ENCODE measurements around the gene NUP133. TPM values are rescaled to one million over a fixed set of nuclear protein-coding genes. Genes with fewer than 3 reads are reported as not detected.
A peak's percentile ranks its signal among the peaks of the same experiment; 100 is the strongest.

Gene NUP133
- total RNA-seq, 1 donor from 2014 or later = 56.2 TPM

GRCh38 chr1:229552732-229553131 lies 44.6 kb upstream of the NUP133 start:
- POLR2A ChIA-PET = interaction anchor here (0.6 kb wide), 1 partner anchor 41 kb away, joined by 4 read pairs; no protein-coding TSS in a partner anchor
- H3K27ac Mint-ChIP-seq = peak overlapping the region; percentile 20
- no peaks in the 10 kb centered on the region for H3K27me3 Mint-ChIP-seq
- ATAC-seq (ENCODE audit: low read depth) (no peak), DNase-seq (no peak)
- no peak overlapping the region for H3K4me3 Mint-ChIP-seq
- peaks cover 24% of the 10 kb centered on the region for H3K36me3 Mint-ChIP-seq (ENCODE audit: low read depth)
- no peak for TF ChIP-seq CTCF (IDR thresholded peaks at IDR 0.05)
- intact Hi-C loops (cut with micrococcal nuclease) = no loop called here
- H3K4me1 Mint-ChIP-seq = peaks cover 24% of the 10 kb centered on the region
- CTCF ChIA-PET = no interaction called here
- H3K9me3 Mint-ChIP-seq = no peaks in the 10 kb centered on the region

DNA sequence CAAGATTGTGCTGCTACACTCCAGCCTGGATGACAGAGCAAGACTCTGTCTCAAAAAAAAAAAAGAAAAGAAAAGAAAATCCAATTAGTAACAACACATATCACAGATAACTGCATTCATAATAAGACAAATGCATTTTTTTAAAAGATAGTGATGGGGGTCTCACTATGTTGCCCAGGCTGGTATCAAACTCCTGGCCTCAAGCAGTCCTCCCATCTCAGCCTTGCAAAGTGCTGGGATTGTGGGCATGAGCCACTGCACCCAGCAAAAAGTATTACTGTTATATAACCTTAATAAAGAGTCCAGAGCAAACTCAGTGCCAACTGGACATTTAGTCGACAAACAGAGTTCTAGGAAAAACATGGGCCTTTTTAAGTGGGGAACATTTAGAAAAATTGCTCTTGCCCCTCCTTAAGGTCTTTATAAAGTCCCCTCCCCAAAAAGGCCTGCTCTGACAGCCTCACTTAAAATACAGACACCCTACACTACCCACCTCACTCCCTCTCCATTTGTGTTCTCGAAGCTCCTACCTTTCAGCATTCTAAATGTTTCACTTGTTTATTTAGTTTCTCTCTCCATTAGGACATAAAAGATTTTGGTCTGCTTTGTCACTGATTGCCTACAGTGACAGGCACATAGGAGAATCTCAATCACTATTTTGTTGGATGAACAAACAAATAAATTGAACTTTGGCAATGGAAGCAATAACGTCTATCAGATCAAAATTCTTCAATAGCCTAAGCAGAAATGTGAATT lies 42.8 kb upstream of the NUP133 start:
- ChIA-PET POLR2A (no interaction called here), CTCF (interaction anchor here (0.7 kb wide), 1 partner anchor 63 kb away, joined by 3 read pairs; no protein-coding TSS in a partner anchor)
- no peaks in the 10 kb centered on the region for H3K27me3 Mint-ChIP-seq
- H3K27ac Mint-ChIP-seq = peak overlapping the region; percentile 7
- H3K36me3 Mint-ChIP-seq (ENCODE audit: low read depth) = peaks cover 33% of the 10 kb centered on the region
- H3K4me1 Mint-ChIP-seq = peaks cover 9% of the 10 kb centered on the region
- H3K4me3 Mint-ChIP-seq = no peak overlapping the region
- intact Hi-C loops (cut with micrococcal nuclease) = no loop called here
- no peaks in the 10 kb centered on the region for H3K9me3 Mint-ChIP-seq
- TF ChIP-seq CTCF (IDR thresholded peaks at IDR 0.05) = no peak
- ATAC-seq (ENCODE audit: low read depth) = no peak
- no peak for DNase-seq

DNA sequence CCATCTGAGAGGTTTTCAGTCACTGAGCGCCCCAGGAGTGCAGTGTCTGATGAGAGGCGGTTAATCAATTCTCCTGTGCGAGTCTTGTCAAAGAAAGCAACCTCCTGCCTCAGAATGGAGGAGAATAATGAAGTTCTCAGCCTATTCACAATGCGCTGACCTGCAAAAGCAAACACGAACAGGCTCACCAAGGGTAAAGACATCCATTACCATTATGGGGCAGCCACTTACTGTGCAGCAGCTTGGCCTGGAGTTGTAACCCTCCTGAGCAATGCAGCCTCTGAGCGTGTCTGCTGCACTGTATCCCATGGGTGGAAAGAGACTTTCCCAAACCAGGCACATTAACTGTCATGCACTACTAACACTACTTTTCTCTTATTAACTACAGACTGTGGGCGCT lies 39.4 kb upstream of the NUP133 start:
- Mint-ChIP-seq H3K36me3 (ENCODE audit: low read depth) (peaks cover 46% of the 10 kb centered on the region), H3K27ac (no peak overlapping the region), H3K27me3 (no peaks in the 10 kb centered on the region), H3K4me1 (peaks cover 12% of the 10 kb centered on the region), H3K4me3 (no peak overlapping the region), H3K9me3 (no peaks in the 10 kb centered on the region)
- no peak for DNase-seq
- ChIA-PET POLR2A (no interaction called here), CTCF (no interaction called here)
- intact Hi-C loops (cut with micrococcal nuclease) = no loop called here
- no peak for TF ChIP-seq CTCF (IDR thresholded peaks at IDR 0.05)
- ATAC-seq (ENCODE audit: low read depth) = no peak

DNA sequence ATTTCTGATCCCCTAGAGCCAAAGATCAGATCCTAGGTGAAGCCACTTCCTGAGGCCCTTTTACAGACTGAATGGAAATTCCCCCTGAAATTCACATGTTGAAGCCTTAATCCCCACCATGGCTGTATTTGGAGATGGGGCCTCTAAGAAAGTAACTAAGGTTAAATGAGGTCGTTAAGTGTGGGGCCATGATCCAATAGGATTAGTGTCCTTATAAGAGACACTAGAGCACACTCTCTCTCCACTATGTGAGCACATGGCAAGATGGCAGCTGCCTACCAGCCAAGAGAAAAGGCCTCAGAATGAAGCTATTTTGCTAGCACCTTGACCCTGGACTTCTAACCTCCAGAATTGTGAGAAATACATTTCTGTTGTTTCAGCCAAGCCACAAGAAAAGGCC lies 36.4 kb upstream of the NUP133 start:
- DNase-seq (no peak), ATAC-seq (ENCODE audit: low read depth) (no peak)
- H3K4me1 Mint-ChIP-seq = peaks cover 21% of the 10 kb centered on the region
- H3K27ac Mint-ChIP-seq = no peak overlapping the region
- POLR2A ChIA-PET = interaction anchor here (0.7 kb wide), 1 partner anchor 14 kb away, joined by 3 read pairs; no protein-coding TSS in a partner anchor
- H3K4me3 Mint-ChIP-seq = no peak overlapping the region
- TF ChIP-seq CTCF (IDR thresholded peaks at IDR 0.05) = no peak
- intact Hi-C loops (cut with micrococcal nuclease) = no loop called here
- H3K9me3 Mint-ChIP-seq = no peaks in the 10 kb centered on the region
- CTCF ChIA-PET = no interaction called here
- H3K27me3 Mint-ChIP-seq = no peaks in the 10 kb centered on the region
- H3K36me3 Mint-ChIP-seq (ENCODE audit: low read depth) = peaks cover 65% of the 10 kb centered on the region

DNA sequence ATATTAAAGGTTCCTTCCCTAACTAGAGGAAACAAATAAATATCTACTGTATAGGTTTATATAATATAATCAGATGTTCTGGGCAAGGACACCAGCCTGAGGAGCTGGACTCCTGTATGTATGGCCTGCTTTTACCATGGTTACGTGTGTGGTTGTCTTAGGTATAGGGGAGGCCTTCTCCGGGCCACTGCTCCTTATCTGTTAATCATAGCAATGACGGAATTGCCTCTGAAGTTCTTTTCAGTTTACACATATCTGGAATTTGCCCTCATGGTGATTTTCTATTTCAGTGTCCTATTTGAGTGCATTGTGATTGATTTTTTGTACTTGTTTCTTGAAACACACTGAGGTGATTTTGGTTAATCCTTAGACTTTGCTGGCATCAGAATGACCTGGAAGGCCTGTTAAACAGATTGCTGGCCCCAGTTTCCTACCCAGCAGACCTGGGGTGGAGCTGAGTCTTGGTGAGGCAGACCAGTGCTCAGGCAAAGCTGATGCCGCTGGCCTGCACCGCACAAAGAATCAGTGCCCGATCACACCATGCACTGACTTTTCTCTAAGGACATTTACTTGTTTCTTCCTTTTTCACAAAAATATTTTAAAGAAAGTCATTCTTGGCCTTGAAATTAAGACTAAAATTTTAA lies 31.8 kb upstream of the NUP133 start:
- ChIA-PET CTCF (no interaction called here), POLR2A (no interaction called here)
- intact Hi-C loops (cut with micrococcal nuclease) = no loop called here
- Mint-ChIP-seq H3K4me1 (peaks cover 21% of the 10 kb centered on the region), H3K9me3 (no peaks in the 10 kb centered on the region), H3K27me3 (no peaks in the 10 kb centered on the region), H3K27ac (no peak overlapping the region), H3K4me3 (no peak overlapping the region), H3K36me3 (ENCODE audit: low read depth) (peaks cover 72% of the 10 kb centered on the region)
- DNase-seq (no peak), ATAC-seq (ENCODE audit: low read depth) (no peak)
- TF ChIP-seq CTCF (IDR thresholded peaks at IDR 0.05) = no peak
